K562 (cell line): ENCODE results near the gene IGF1R.

ENCODE experiments used
- ATF3 ChIP-seq, 2 experiments: fragments of 450-650 bp in 1 of 2; sonication (generic) in 1 of 2; formaldehyde crosslinking in 1 of 2; IDR thresholded peaks in 1 of 2; conservative IDR thresholded peaks in 1 of 2; 2 replicates each; pipeline versions ENCODE4 v1.6.1 to v1.8.1; 2016 to 2023; ENCODE audit warnings: mild to moderate bottlenecking in 2 of 2, moderate library complexity in 2 of 2, inconsistent platforms in 1 of 2, missing genetic modification reagents in 1 of 2
- BCL6 ChIP-seq: fragments of 250-450 bp; sonication (Bioruptor Pico); IDR thresholded peaks from 2 replicates; pipeline ENCODE4 v1.4.0; 2020
- CTCF ChIP-seq, 3 experiments: IDR thresholded peaks in 2 of 3; conservative IDR thresholded peaks in 1 of 3; 2 replicates each; pipeline ENCODE4 v1.5.1; 2011 to 2012; ENCODE audit warnings: low read length in 3 of 3, mild to moderate bottlenecking in 3 of 3, control low read depth in 2 of 3, improper control_type of control experiment in 1 of 3, inconsistent platforms in 1 of 3, low read depth in 1 of 3, mixed read lengths in 1 of 3, moderate library complexity in 1 of 3; ENCODE audit not compliant: insufficient read depth in 2 of 3
- EP300 ChIP-seq: IDR thresholded peaks from 2 replicates; pipeline ENCODE4 v1.6.1; 2012; ENCODE audit warnings: low read length, improper control_type of control experiment
- MEF2D ChIP-seq: conservative IDR thresholded peaks from 2 replicates; pipeline ENCODE4 v1.6.1; 2016; ENCODE audit warnings: low read depth, missing genetic modification characterization, missing compliant biosample characterization
- POLR2A ChIP-seq: fragments of 450-650 bp; conservative IDR thresholded peaks from 2 replicates; pipeline ENCODE4 v1.6.1; 2016
- PRPF4 ChIP-seq: fragments of 200-400 bp; formaldehyde crosslinking; IDR thresholded peaks from one replicate; pipeline ENCODE4 v1.6.1; 2017; ENCODE audit warnings: low read length, low read depth, mild to moderate bottlenecking; ENCODE audit not compliant: insufficient read depth, poor library complexity, severe bottlenecking

- TF ChIP-seq CTCF (IDR thresholded peaks at IDR 0.05 in 2 of 3, conservative IDR thresholded peaks at IDR 0.05 in 1 of 3; ENCODE audit: insufficient read depth in 2 of 3, low read depth in 1 of 3, low read length in 3 of 3) (no peak), POLR2A (no peak), PRPF4 (no peak), BCL6 (no peak), EP300 (no peak), ATF3 (IDR thresholded peaks at IDR 0.05) (no peak), ATF3 (CRISPR knock-in tag; conservative IDR thresholded peaks at IDR 0.05) (no peak), MEF2D (tag) (no peak)
Measured at GRCh38 chr15:98735304-98735703, 87.0 kb downstream of the IGF1R start.
